HEK293 (cell line): ENCODE measurements around the gene SLC25A30.
A peak's percentile ranks its signal among the peaks of the same experiment; 100 is the strongest.

Experiments used
- CTCF ChIA-PET: fragments of 350-600 bp; formaldehyde crosslinking; extraction: SDS; loops from one replicate; lab custom pipeline; 2021; ENCODE audit warnings: antibody characterized with exemption; lab: Yijun Ruan, JAX
- POLR2A ChIA-PET: fragments of 300-600 bp; formaldehyde crosslinking; extraction: SDS; loops from one replicate; lab custom pipeline; 2020; ENCODE audit warnings: antibody characterized with exemption, inconsistent platforms; lab: Yijun Ruan, JAX
- H3K27ac ChIP-seq: fragments of 200-500 bp; sonication (Bioruptor generic); 2 replicates; pipeline ENCODE4 v1.5.1; 2014; ENCODE audit warnings: low read depth, low read length, control low read depth, inconsistent platforms; ENCODE audit errors: extremely low read depth
- H3K36me3 ChIP-seq, 2 experiments: fragments of 200-500 bp in 1 of 2; sonication (Bioruptor generic) in 1 of 2; 1 replicate in 1 of 2; 2 replicates in 1 of 2; pipeline ENCODE4 v1.5.1; 2014 to 2017; ENCODE audit warnings: inconsistent platforms in 2 of 2, low read length in 2 of 2; ENCODE audit not compliant: control insufficient read depth in 2 of 2, insufficient read depth in 1 of 2
- H3K4me1 ChIP-seq: fragments of 200-500 bp; sonication (Bioruptor generic); 2 replicates; pipeline ENCODE4 v1.5.1; 2014; ENCODE audit warnings: mild to moderate bottlenecking, low read length, inconsistent platforms; ENCODE audit not compliant: control insufficient read depth, insufficient read depth
- H3K4me3 ChIP-seq: 2 replicates; pipeline ENCODE4 v1.5.1; 2011; ENCODE audit warnings: low read depth, mild to moderate bottlenecking, control low read depth, low read length, moderate library complexity
- H3K9me3 ChIP-seq: fragments of 200-500 bp; sonication (Bioruptor generic); 2 replicates; pipeline ENCODE4 v1.5.1; 2014; ENCODE audit warnings: low read depth, low read length, inconsistent platforms; ENCODE audit not compliant: control insufficient read depth, insufficient read depth
- PRDM6 ChIP-seq: fragments of 450-650 bp; formaldehyde crosslinking; IDR thresholded peaks from 2 replicates; pipeline ENCODE4 v1.5.1; 2017; ENCODE audit warnings: missing biosample characterization, missing genetic modification characterization
- REPIN1 ChIP-seq: fragments of 450-650 bp; formaldehyde crosslinking; IDR thresholded peaks from 2 replicates; pipeline ENCODE4 v1.5.1; 2017; ENCODE audit warnings: missing biosample characterization, missing genetic modification characterization, low read depth
- REST ChIP-seq: fragments of 450-650 bp; formaldehyde crosslinking; IDR thresholded peaks from 2 replicates; pipeline ENCODE4 v1.5.1; 2016; ENCODE audit warnings: missing biosample characterization, missing genetic modification characterization
- ZFP37 ChIP-seq: fragments of 450-650 bp; formaldehyde crosslinking; IDR thresholded peaks from 2 replicates; pipeline ENCODE4 v1.5.1; 2016; ENCODE audit warnings: missing biosample characterization, missing genetic modification characterization
- ZNF132 ChIP-seq: fragments of 450-650 bp; formaldehyde crosslinking; IDR thresholded peaks from 2 replicates; pipeline ENCODE4 v1.5.1; 2017; ENCODE audit warnings: missing biosample characterization, missing genetic modification characterization, borderline replicate concordance
- ZNF140 ChIP-seq: fragments of 450-650 bp; formaldehyde crosslinking; IDR thresholded peaks from 2 replicates; pipeline ENCODE4 v1.5.1; 2016; ENCODE audit warnings: missing biosample characterization, missing genetic modification characterization
- ZNF175 ChIP-seq: fragments of 450-650 bp; formaldehyde crosslinking; IDR thresholded peaks from 2 replicates; pipeline ENCODE4 v1.5.1; 2016; ENCODE audit warnings: missing biosample characterization, missing genetic modification characterization
- ZNF19 ChIP-seq: fragments of 450-650 bp; formaldehyde crosslinking; IDR thresholded peaks from 2 replicates; pipeline ENCODE4; 2016; ENCODE audit warnings: missing biosample characterization, missing genetic modification characterization, low read depth
- ZNF202 ChIP-seq: fragments of 450-650 bp; formaldehyde crosslinking; IDR thresholded peaks from 2 replicates; pipeline ENCODE4 v1.5.1; 2016; ENCODE audit warnings: missing biosample characterization, missing genetic modification characterization, borderline replicate concordance
- ZNF266 ChIP-seq: fragments of 450-650 bp; formaldehyde crosslinking; IDR thresholded peaks from 2 replicates; pipeline ENCODE4 v1.5.1; 2016; ENCODE audit warnings: missing biosample characterization, missing genetic modification characterization, low read depth
- ZNF274 ChIP-seq, 2 experiments: fragments of 200-500 bp in 1 of 2; fragments of 450-650 bp in 1 of 2; sonication (Bioruptor generic) in 1 of 2; formaldehyde crosslinking in 1 of 2; IDR thresholded peaks; 2 replicates each; pipeline versions ENCODE4 v1.5.1 to v1.6.1; 2014 to 2016; ENCODE audit warnings: borderline replicate concordance in 1 of 2, inconsistent platforms in 1 of 2, low read length in 1 of 2, missing biosample characterization in 1 of 2, missing genetic modification characterization in 1 of 2
- ZNF394 ChIP-seq: fragments of 450-650 bp; formaldehyde crosslinking; IDR thresholded peaks from 2 replicates; pipeline ENCODE4 v1.5.1; 2016; ENCODE audit warnings: missing biosample characterization, missing genetic modification characterization, mild to moderate bottlenecking, moderate library complexity, borderline replicate concordance
- ZNF473 ChIP-seq: fragments of 450-650 bp; formaldehyde crosslinking; IDR thresholded peaks from 2 replicates; pipeline ENCODE4 v1.5.1; 2017; ENCODE audit warnings: missing biosample characterization, missing genetic modification characterization
- ZNF529 ChIP-seq: fragments of 450-650 bp; formaldehyde crosslinking; IDR thresholded peaks from 2 replicates; pipeline ENCODE4 v1.5.1; 2017; ENCODE audit warnings: missing genetic modification characterization, missing biosample characterization; ENCODE audit not compliant: insufficient replicate concordance
- ZNF600 ChIP-seq: fragments of 450-650 bp; formaldehyde crosslinking; IDR thresholded peaks from 2 replicates; pipeline ENCODE4 v1.5.1; 2016; ENCODE audit warnings: missing biosample characterization, missing genetic modification characterization
- ZNF623 ChIP-seq: fragments of 450-650 bp; formaldehyde crosslinking; IDR thresholded peaks from 2 replicates; pipeline ENCODE4 v1.5.1; 2016; ENCODE audit warnings: missing biosample characterization, missing genetic modification characterization
- ZNF626 ChIP-seq: fragments of 450-650 bp; sonication (Bioruptor Pico); formaldehyde crosslinking; IDR thresholded peaks from 2 replicates; pipeline ENCODE4 v1.5.1; 2018; ENCODE audit warnings: missing biosample characterization, missing genetic modification characterization, inconsistent platforms
- ZNF777 ChIP-seq: fragments of 450-650 bp; formaldehyde crosslinking; IDR thresholded peaks from 2 replicates; pipeline ENCODE4 v1.5.1; 2017; ENCODE audit warnings: missing biosample characterization, missing genetic modification characterization, borderline replicate concordance
- TF ChIP-seq, protein P1 (sequence below): fragments of 450-650 bp; formaldehyde crosslinking; IDR thresholded peaks from 2 replicates; pipeline ENCODE4 v1.5.1; 2016; ENCODE audit warnings: missing biosample characterization, missing genetic modification characterization
- TF ChIP-seq, protein P2 (sequence below): fragments of 450-650 bp; formaldehyde crosslinking; IDR thresholded peaks from 2 replicates; pipeline ENCODE4 v1.5.1; 2017; ENCODE audit warnings: missing biosample characterization, missing genetic modification characterization
- TF ChIP-seq, protein P3 (sequence below): sonication (generic); formaldehyde crosslinking; IDR thresholded peaks from 2 replicates; pipeline ENCODE4 v1.8.1; 2022; ENCODE audit warnings: mild to moderate bottlenecking, moderate library complexity, missing genetic modification reagents

Gene SLC25A30

GRCh38 chr13:45413826-45414307, 4.3 kb downstream of the SLC25A30 start (continued):
- TF ChIP-seq, protein P1, sequence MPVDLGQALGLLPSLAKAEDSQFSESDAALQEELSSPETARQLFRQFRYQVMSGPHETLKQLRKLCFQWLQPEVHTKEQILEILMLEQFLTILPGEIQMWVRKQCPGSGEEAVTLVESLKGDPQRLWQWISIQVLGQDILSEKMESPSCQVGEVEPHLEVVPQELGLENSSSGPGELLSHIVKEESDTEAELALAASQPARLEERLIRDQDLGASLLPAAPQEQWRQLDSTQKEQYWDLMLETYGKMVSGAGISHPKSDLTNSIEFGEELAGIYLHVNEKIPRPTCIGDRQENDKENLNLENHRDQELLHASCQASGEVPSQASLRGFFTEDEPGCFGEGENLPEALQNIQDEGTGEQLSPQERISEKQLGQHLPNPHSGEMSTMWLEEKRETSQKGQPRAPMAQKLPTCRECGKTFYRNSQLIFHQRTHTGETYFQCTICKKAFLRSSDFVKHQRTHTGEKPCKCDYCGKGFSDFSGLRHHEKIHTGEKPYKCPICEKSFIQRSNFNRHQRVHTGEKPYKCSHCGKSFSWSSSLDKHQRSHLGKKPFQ = no peak
- TF ChIP-seq ZNF473 (tag by site-specific recombination) (no peak), ZFP37 (tag by site-specific recombination) (no peak), ZNF529 (tag by site-specific recombination) (no peak), ZNF132 (no peak)

DNA sequence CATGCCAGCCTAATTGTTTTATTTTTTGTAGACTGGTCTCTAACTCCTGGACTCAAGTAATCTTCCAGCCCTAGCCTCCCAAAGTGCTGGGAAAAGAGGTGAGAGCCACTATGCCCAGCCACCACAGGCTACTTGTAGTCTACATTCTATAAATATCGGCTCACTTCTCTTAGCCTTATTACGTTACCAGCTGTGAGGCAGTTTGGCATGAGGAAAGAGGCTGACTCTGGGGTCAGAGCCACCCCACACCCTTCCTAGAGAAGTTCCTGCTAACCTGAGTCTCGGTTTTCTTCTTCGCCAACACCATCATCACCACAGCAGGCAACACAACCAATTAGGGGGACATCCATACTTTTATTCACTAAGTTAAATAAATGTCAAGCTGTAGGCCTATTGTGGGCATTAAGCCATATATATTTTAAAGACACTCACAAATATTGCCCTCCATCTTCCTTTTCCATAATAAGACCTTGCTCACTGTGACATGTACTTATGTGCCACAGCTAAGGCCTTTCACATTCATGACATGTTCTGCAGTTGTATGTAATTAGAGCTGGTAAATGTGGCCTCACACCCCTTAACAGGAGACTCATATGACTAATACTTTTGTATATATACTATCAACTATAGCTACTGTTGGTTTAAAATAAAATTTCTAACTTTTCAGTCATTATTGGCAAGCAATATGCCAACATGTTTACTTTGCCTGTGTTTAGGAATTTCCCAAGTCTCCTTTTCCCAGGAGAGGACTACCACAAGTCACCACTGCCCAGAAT, 5.7 kb downstream of the SLC25A30 start:
- no peak overlapping the region for H3K27ac ChIP-seq
- TF ChIP-seq PRDM6 (tag by site-specific recombination) = 0 out of 2 replicates have a peak, but pooled peaks have one; percentile 37
- no peak for TF ChIP-seq ZNF777 (tag by site-specific recombination)
- 0 out of 2 replicates have a peak, but pooled peaks have one; percentile 12 for TF ChIP-seq ZNF600 (tag by site-specific recombination)
- TF ChIP-seq ZNF19 (tag by site-specific recombination) = no peak
- TF ChIP-seq ZNF202 (tag by site-specific recombination) = no peak
- ChIA-PET CTCF (interaction anchor here (0.6 kb wide), 2 partner anchors 8 to 70 kb away, joined by 3 to 5 read pairs; no protein-coding TSS in a partner anchor), POLR2A (no interaction called here)
- H3K4me1 ChIP-seq = no peaks in the 10 kb centered on the region
- H3K4me3 ChIP-seq = no peak overlapping the region
- peaks cover 0 to 16% of the 10 kb centered on the region in 2 experiments; a peak in 2 of 3 replicates for H3K36me3 ChIP-seq
- H3K9me3 ChIP-seq = no peaks in the 10 kb centered on the region

DNA sequence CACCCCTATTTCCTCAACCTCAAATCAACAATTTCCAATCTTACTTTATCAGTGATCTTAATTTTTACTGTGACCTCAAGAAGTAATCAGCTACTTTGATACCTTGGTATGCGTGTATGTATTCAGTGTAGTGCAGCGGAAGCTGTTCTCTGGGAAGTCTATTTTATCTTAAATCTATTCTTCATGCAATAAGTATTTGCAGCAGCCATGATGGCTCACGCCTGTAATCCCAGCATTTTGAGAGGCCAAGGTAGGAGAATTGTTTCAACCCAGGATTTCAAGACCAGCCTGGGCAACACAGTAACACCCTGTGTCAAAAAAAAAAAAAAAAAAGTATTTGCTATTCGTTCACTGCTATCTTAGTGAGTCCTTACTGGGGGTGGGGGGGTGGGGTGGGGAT, 6.5 kb downstream of the SLC25A30 start:
- H3K36me3 ChIP-seq = peaks cover 0 to 17% of the 10 kb centered on the region in 2 experiments; a peak in 2 of 3 replicates
- no peaks in the 10 kb centered on the region for H3K4me1 ChIP-seq
- POLR2A ChIA-PET = no interaction called here
- H3K27ac ChIP-seq = no peak overlapping the region
- no peaks in the 10 kb centered on the region for H3K9me3 ChIP-seq
- CTCF ChIA-PET = no interaction called here
- no peak overlapping the region for H3K4me3 ChIP-seq
- TF ChIP-seq ZNF623 (tag by site-specific recombination) (no peak), ZNF394 (tag by site-specific recombination) (no peak), ZNF274 (IDR thresholded peaks at IDR 0.05; ENCODE audit: low read length) (no peak), ZNF274 (tag by site-specific recombination; IDR thresholded peaks at IDR 0.05; ENCODE audit: borderline replicate concordance) (no peak), REPIN1 (no peak), ZNF626 (no peak), ZNF140 (tag by site-specific recombination) (no peak), ZNF266 (tag by site-specific recombination) (no peak), ZNF175 (tag by site-specific recombination) (no peak), REST (no peak)
- TF ChIP-seq, protein P2, sequence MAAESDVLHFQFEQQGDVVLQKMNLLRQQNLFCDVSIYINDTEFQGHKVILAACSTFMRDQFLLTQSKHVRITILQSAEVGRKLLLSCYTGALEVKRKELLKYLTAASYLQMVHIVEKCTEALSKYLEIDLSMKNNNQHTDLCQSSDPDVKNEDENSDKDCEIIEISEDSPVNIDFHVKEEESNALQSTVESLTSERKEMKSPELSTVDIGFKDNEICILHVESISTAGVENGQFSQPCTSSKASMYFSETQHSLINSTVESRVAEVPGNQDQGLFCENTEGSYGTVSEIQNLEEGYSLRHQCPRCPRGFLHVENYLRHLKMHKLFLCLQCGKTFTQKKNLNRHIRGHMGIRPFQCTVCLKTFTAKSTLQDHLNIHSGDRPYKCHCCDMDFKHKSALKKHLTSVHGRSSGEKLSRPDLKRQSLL (tag by site-specific recombination) = no peak
- TF ChIP-seq, protein P3, sequence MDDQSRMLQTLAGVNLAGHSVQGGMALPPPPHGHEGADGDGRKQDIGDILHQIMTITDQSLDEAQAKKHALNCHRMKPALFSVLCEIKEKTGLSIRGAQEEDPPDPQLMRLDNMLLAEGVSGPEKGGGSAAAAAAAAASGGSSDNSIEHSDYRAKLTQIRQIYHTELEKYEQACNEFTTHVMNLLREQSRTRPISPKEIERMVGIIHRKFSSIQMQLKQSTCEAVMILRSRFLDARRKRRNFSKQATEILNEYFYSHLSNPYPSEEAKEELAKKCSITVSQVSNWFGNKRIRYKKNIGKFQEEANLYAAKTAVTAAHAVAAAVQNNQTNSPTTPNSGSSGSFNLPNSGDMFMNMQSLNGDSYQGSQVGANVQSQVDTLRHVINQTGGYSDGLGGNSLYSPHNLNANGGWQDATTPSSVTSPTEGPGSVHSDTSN (CRISPR knock-in tag) = no peak
